Fibroblast of peridontal ligament (primary cell): ENCODE results near the gene FADS6.

Source experiments
- DNase-seq: peaks from one replicate; pipeline ENCODE4 v3.0.0-alpha.2; 2010; ENCODE audit errors: extremely low read depth

Gene FADS6, protein sequence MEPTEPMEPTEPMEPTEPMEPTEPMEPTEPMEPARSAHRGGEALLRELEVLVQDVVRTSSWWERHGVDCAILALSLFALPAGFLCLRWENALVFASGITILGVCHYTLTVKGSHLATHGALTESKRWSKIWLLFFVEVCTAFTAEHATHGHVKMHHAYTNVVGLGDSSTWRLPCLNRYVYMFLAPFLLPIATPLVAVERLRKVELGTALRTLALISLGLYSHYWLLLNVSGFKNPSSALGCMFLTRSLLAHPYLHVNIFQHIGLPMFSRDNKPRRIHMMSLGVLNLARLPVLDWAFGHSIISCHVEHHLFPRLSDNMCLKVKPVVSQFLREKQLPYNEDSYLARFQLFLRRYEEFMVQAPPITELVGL

DNA sequence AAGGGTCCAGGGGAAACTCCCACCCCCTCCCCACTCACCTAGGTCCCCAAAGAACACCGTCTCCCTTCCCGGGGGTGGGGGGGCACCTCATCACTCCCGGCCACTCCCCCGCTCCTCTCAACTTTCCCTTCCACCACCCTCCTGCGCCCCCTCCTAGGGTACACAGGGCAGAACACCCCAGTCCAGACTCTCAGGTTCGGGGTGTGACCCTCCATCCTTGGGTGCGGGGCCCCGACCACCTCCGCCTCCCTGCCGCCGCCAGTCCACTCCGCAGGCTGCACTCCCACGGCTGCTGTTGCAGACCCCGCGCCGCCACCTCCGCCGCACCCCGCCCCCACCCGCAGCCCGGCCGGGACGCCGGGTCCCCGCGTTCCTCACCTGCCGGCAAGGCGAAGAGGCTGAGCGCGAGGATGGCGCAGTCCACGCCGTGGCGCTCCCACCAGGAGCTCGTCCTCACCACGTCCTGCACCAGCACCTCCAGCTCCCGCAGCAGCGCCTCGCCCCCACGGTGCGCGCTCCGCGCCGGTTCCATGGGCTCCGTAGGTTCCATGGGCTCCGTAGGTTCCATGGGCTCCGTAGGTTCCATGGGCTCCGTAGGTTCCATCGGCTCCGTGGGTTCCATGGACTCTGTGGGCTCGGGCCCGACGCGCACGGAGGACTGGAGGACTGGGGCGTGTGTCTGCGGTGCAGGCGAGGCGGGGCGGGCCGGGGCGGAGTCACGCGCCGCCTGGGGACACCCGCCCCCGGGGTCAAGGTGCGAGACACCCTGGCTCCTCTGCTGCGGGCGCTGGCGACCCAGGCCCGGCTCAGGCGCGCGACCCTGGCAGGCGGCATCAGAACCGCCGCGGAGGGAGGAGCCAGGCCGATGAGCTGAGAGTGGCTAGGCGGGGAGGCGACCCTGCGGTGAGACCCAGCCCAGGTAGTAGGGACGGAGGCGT is at the start of gene FADS6:
Gene FADS6 (minus strand): TSS at position 660 of the 938 bp plus-strand sequence. CDS start 38 bp downstream, at position 622.
- DNase-seq, result no peak

DNA sequence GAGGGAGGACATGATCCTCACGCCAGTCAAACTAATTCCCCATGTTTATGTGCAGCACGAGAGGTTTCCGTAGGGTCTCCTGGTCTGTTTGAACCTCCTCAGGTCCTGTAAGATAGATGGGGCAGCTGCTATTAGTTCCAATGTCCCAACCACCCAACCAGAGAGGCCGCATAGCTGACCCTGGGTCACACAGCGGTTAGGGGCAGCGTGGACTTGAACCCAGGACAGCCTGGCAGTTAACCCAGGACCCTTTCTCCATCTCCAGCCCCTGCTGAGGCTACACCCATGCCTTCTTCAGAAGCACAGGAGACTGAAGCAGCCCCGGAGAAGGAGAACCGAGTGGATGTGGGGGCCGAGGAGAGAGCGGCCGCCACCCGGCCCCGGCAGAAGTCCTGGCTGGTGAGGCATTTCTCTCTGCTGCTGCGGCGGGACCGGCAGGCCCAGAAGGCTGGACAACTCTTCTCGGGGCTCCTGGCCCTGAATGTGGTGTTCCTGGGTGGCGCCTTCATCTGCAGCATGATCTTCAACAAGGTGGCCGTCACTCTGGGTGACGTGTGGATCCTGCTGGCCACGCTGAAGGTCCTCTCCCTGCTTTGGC is 47.8 kb upstream of the FADS6 start:
- DNase-seq, result no peak

DNA sequence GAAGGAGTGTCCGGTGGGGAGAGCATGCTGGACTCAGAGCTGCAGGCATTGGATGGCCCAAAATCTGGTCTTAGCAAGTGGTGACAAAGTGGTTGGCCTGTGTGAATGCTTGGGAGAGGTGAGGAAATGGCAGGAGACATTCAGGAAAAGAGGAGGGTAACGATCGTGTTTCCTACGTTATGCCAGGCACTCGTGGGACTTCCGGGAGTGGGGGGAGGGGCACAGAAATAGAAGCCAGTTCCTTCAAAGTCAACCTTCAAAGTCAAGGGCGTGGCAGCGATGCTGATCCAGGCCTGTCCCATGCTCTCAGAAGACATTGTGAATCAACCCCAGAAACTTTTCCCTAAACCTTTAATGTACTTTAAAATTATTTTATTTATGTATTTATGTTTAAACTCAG is 46.1 kb upstream of the FADS6 start:
- DNase-seq, result no peak

DNA sequence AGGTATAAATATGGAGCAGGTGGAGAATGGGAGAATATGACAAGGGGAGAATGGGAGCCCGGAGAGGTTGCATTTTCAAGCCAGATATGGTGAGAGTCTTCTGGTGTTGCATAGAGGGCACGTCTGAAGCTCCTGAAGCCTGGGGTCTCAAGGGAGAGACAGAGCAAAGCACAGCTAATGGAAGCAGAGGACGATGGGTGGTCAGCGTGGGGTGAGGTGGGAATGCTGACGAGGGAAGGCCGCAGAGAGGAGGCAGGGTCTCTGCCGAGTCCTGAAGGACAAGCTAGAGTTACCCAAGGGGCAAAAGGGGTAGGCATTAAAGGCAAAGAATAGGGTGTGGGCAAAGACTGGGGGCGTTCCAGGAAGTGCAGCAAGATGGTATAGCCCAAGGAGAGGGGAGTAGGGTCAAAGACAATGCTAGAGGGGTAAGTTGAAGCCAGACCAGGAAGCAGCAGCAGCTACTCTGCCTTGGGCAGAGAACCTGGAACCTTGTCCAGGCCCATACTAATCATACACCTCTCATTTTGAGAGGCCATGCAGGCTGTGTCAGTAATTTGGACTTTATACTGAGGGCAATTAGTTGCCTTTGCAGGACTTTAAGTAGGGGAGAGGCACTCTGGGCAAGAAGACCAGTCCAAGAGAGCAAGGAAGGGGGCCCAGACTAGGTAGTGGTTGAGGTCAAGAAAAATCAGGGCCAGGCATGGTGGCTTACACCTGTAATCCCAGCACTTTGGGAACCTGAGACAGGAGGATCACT is 44.9 kb upstream of the FADS6 start:
- DNase-seq, result no peak

DNA sequence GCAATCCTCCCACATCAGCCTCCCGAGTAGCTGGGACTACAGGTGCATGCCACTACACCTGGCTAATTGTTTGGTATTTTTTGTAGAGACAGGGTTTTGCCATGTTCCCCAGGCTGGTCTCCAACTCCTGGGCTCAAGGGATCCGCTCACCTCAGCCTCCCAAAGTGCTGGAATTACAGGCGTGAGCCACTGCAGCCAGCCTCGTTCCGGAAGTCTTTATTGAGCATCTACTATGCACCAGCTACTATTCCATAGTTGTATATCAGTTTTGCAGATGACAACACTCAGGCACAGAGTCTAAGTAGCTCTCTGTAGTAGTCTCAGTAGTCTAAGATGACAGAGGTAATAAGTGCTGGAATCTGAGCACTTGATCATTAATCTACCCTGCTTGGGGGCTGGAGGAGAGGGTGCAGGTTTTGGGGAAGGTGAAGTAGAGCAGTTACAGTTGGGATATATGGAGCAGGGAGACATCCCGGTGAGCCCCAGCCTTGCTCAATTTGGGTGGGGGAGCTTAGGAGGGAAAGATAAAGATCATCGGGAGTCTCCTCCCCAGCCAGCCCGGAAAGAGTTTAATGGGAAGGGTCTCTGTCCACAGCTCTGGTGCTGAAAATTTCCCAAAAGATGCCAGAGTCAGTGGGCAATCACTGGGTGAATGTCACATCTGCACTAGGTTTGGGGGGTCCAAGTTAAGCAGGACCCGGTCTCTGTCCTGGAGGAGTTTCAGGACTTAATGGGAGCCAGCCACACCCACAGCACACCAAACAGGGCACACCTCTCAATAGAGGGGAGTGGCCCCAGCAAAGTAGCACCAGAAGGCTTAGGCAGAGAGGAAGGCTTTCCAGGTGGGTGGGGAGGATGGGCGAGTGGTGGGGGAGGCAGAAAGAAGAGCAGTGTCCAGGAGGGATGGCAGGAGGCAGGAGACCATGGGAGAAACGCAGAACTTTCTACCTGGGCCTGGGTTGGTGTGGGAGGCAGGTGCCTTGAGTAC is 43.9 kb upstream of the FADS6 start:
- no peak for DNase-seq

DNA sequence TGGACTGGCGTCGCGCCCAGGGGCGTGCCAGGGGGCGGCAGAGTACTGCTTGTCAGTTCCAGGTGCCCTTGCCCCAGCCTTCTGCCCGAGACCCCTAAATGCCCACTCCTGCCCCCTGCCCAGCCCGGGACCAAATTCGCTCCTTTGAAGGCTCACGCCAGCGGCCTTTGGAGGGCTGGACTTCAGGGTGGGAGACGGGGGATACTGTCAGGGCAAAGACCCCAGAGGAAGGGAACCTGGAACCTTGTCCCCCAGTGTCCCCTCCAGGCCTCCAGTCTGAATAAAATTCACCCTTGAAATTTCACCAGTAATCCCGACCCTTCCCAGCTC is 43.0 kb upstream of the FADS6 start:
- no peak for DNase-seq

DNA sequence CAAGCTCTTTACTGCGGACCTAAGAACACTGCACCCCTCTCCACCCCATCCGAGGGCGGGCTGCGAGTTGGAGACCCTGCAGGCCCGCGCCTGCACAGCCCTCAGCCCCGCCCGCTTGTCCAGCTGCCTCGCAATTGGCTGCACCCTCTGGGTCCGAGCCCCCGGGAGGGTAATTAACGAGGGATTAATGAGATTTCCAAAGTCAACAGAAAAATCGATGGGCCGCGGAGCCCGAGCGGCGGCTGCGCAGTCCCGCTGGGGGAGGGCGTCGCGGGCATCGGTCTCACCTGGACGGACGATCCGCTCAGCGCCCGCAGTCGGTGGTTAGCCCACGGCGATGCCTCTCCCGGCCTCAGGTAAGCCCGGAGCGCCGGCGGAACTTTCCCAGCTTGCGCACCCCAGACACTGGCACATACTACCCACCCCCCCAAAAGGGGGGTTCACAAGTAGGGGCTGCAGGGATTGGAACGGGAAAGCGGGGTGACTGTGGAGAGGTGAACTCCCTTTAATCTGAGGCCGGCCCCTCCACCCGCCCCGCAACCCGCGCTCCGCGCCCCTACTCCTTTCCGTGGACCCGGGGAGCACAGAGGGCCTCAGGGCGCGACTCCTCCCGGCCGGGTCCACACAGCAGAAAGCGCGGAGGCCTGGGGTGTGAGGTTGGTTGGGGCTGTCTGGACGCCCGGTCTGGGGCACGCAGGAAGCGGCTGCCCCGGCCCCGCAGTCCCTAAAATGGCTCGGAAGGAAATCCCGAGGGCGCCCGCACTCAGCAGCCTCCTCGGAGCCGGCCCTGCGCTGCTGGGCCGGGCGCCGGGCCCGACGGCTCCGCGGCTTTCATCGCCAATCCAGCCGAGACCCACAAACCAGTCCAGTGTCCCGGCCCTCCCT is 42.4 kb upstream of the FADS6 start, which contains the start of gene OTOP3:
Gene OTOP3 (plus strand): TSS at position 314 of the 885 bp plus-strand sequence. CDS start 24 bp downstream, at position 338.
- DNase-seq, result no peak

DNA sequence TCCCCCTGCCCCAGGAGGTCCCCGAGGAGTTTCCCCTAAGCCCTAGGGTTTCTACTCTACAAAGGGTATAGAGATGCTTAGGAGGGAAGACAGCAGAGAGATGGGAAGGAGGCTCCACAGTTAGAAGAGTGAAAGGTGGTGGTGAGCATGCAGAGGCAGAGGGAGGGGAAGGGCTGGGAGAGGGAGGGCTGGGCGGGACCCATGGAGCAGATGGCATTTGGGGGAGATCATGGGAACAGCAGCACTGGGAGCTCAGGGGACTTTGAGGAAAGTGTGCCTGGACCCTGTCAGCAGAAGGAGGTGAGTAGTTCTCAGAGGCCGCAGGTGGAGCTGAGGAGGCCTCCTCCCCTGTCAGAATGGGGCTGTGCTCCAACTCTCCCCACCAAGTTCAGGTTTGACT is 41.6 kb upstream of the FADS6 start:
- DNase-seq, result no peak

DNA sequence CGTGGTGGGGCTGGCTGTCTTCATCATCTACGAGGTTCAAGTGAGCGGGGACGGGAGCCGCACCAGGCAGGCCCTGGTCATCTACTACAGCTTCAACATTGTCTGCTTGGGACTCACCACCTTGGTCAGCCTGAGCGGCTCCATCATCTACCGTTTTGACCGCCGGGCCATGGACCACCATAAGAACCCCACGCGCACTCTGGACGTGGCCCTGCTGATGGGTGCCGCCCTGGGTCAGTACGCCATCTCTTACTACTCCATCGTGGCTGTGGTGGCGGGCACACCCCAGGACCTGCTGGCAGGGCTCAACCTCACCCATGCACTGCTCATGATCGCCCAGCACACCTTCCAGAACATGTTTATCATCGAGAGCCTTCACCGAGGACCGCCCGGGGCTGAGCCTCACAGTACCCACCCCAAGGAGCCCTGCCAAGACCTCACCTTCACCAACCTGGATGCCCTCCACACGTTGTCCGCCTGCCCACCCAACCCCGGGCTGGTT is 37.2 kb upstream of the FADS6 start:
- DNase-seq, result no peak

DNA sequence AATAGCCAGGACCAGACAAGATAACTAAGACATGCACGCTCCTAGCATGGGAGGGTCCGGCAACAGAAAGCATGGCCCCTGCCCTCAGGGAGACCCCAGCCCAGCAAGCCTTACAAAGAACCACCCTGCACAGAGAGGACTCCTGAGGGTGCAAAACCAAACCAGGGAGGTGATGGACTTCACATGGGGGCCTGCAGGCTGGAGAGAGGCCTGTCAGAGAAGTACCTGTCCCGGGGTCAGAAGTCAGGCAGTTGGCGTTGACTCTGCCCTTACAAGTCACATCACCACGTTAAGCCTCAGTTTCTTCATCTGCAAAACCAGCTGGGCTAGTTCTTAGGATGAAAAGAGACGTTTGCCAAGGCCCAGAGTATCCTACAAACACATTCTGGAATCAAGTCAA is 35.4 kb upstream of the FADS6 start:
- no peak for DNase-seq

DNA sequence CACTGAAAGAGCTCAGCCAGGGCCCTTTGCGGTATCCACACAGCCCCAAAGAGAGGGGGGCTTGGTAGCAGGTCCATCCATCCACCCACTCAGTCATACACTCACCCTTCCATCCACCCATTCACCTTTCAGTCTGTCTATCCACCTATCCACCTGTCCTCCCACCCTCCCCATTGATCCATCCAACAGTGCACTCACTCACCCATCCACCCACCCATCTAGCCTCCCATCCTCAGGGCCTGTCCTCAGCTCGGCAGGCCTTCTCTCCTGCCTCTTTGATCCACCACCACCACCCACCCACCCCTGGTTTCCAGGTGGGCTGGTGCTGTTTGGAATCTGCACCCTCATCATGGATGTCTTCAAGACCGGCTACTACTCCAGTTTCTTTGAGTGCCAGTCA is 31.8 kb upstream of the FADS6 start:
- no peak for DNase-seq

DNA sequence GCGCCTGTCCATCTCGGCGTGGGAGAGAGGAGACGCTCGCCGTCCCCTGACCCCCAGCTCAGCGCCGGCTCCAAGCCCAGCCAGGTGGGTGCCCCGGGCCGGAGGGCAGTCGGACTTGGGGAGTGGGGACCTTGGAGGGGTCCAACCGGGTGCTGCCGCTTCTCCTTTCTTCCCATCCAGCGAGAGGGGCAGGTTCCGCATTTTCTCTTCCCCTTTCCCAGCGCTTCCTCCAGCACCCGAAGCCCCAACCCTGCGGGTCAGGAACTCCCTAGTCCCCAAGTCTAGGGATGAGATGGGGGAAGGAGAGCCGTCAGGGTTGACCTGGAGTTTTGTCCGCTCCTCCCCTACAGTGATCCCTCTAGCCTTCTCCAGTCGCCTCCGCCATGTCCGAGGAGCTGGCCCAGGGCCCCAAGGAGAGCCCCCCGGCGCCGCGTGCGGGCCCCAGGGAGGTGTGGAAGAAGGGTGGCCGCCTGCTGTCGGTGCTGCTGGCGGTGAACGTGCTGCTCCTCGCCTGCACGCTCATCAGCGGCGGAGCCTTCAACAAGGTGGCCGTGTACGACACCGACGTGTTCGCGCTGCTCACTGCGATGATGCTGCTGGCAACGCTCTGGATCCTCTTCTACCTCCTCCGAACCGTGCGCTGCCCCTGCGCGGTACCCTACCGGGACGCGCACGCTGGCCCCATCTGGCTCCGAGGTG is 31.0 kb upstream of the FADS6 start, which contains the start of gene OTOP2:
Gene OTOP2 (plus strand): TSS at position 24 of the 699 bp plus-strand sequence. CDS start 360 bp downstream, at position 384.
- DNase-seq, result no peak

DNA sequence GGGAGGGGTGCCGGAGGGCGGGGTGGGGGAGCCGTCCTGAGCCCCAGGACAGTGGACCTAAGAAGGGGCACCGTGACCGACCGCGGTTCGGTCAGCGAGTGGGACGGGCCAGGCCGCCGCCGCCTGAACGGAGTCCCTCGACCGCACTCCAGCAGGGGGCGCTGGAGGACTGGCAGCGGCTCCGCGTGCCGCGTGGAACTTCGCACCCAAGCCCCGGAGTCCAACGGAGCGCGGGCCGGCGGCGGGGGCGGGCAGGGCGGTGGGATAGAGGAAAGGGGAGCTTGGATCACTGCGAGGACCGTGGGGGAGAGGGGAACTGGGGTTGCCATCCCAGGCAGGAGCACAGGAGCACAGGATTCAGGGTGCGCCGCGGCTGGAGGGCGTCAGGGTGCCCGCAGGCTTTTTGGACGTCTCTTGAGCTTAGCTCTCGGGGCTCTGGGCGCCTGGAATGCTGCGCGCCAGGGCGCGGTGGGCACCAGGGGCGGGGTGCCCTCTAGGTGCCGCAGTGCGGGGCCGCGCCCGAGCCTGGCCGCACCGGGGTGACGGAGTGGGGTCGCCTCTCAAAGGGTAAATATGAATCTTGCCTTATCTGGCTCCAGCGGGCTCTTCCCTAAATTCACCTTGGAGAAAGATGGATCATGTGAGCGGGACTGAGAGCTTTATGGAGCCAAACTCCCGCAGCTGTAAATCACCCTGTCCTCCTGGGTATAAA is 30.3 kb upstream of the FADS6 start:
- no peak for DNase-seq

DNA sequence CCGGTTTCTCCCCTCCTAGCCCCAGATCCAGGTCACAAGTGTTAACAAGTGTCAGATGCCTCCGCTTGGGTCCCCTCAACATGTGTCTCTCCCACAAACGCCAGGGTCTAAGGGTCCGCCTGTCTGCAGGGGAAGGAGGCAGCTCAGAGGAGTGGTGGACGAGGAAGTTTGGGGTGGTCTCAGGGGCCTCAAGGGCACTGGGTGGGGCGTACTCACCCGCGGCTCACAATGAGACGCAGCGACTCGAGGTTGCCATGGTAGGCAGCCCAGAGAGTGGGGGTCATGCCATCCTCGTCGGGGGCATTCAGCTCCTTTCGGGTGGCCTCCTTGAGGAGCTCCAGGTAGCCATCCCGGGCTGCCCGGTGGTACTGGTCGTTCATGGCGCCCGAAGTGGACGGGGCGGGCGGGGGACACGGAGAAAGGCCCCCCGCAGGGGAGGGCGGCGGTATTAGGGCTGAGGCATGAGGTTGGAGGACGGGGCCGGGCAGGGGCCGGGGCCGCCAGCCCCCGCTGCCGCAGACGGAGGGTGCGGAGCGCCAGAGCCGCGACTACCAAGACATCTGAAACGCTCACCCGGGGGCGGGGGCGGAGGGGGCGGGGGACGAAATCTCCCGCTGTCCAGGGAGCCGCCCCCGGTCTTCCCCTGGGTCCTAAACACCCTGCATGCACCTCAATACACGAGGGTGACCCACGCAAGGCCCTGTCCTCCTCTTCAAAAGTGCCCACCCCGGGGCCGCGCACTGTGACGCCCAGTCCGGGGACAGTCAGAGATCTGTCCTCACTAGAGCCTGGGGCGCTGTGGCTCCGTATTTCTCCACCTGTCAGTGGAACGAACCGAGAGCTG is 29.5 kb upstream of the FADS6 start, which contains the start of gene USH1G:
Gene USH1G (minus strand): TSS at position 562 of the 844 bp plus-strand sequence. CDS start 182 bp downstream, at position 380.
- no peak for DNase-seq

DNA sequence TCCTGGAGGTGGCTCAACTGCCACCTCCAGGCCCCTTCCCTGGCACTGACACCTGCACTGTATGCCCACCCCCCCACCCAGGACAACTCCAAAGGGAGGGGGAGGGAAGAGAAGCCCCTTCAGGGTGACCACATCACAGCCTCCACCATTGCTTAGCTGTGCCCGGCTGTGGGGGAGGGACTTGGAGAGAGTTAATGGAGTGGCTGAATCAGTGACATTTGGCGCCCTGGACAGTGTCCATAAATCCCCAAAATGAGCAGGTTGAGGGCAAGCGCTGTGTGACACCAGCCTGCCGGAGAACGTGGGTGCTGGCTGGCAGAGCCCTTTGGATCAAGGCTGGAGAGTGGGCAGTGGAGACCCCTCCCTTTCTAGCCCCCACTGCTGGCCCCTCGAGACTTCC is 28.7 kb upstream of the FADS6 start:
- no peak for DNase-seq

DNA sequence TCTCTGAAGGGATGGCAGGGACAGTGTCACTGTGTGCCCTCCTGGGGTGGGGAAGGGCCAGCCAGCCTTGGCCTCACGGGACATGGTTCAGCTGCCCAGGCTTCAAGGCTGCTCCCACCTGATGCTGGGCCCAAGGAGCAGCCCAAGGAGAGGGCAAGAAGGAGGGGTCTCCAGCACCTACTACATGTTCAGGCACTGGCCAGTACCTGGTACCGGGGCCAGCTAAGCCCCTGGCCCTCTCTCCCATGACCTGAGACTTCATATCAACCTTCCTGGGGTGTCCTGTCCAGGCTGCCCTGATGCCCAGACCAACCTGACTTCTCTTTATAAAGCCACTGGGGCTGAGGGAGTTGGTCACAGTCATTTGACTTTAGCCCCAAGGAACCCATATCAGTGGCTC is 28.3 kb upstream of the FADS6 start:
- DNase-seq, result no peak
